Smooth muscle cell (in vitro differentiated cells): Measurements from ENCODE around the gene CALD1. TPM values are rescaled to one million over a fixed set of nuclear protein-coding genes. Genes with fewer than 3 reads are reported as not detected.

Source experiments
- DNase-seq: peaks from one replicate; lab custom pipeline; 2025; ENCODE audit not compliant: unreplicated experiment; lab: John Stamatoyannopoulos, UW
- H2AFZ ChIP-seq: fragments of 200-600 bp; sonication (generic); 2 replicates; pipeline ENCODE4 v1.6.0; 2016; ENCODE audit warnings: antibody characterized with exemption, low read depth, mild to moderate bottlenecking
- H3F3A ChIP-seq: fragments of 200-600 bp; sonication (generic); 2 replicates; pipeline ENCODE4 v1.6.0; 2017; ENCODE audit warnings: antibody characterized with exemption, low read depth
- H3K27ac ChIP-seq: fragments of 200-600 bp; sonication (generic); 2 replicates; pipeline ENCODE4 v1.5.1; 2016; ENCODE audit warnings: low read depth, mild to moderate bottlenecking
- H3K27me3 ChIP-seq: fragments of 200-600 bp; sonication (generic); 2 replicates; pipeline ENCODE4 v1.6.1; 2016; ENCODE audit warnings: low read depth, mild to moderate bottlenecking
- H3K36me3 ChIP-seq: fragments of 200-600 bp; sonication (generic); 2 replicates; pipeline ENCODE4 v1.5.1; 2016; ENCODE audit warnings: low read depth
- H3K4me1 ChIP-seq: fragments of 200-600 bp; sonication (generic); 2 replicates; pipeline ENCODE4 v1.5.1; 2016; ENCODE audit warnings: low read depth
- H3K4me2 ChIP-seq: fragments of 200-600 bp; sonication (generic); 2 replicates; pipeline ENCODE4 v1.6.0; 2016; ENCODE audit warnings: mild to moderate bottlenecking
- H3K4me3 ChIP-seq: fragments of 200-600 bp; sonication (generic); 2 replicates; pipeline ENCODE4 v1.5.1; 2016; ENCODE audit warnings: mild to moderate bottlenecking
- H3K79me2 ChIP-seq: fragments of 200-600 bp; sonication (generic); 2 replicates; pipeline ENCODE4 v1.6.0; 2016; ENCODE audit warnings: low read depth, mild to moderate bottlenecking
- H3K9ac ChIP-seq: fragments of 200-600 bp; sonication (generic); 2 replicates; pipeline ENCODE4 v1.6.0; 2016; ENCODE audit warnings: low read depth
- H3K9me3 ChIP-seq: fragments of 200-600 bp; sonication (generic); replicated peaks from 2 replicates; pipeline ENCODE4 v1.5.1; 2016; ENCODE audit warnings: low read depth
- H4K20me1 ChIP-seq: fragments of 200-600 bp; sonication (generic); 2 replicates; pipeline ENCODE4 v1.6.0; 2016; ENCODE audit warnings: low read depth
- WGBS: methylation state at CpG from one replicate; pipeline ENCODE4 v1.1.7; 2016; ENCODE audit warnings: low lambda C conversion rate; 5-methylcytosine and 5-hydroxymethylcytosine counted together
- polyA plus RNA-seq: library from polyadenylated mRNA; unstranded; fragments of >200 nt; fragmentation: Nextera tagmentation; extraction: Ambion mirVana; gene quantifications from 2 replicates; pipeline ENCODE4 v1.2.1, GENCODE V29; 2016
- total RNA-seq: library from RNA; depleted of rRNA; stranded (reverse); fragments of >200 nt; gene quantifications from 2 replicates; pipeline ENCODE4 v1.2.3, GENCODE V29; 2014
- TF ChIP-seq, protein P1 (sequence below): fragments of 200-600 bp; sonication (generic); IDR thresholded peaks from 2 replicates; pipeline ENCODE4 v1.5.1; 2017; ENCODE audit warnings: borderline replicate concordance, mild to moderate bottlenecking, antibody characterized with exemption; ENCODE audit not compliant: insufficient read depth, poor library complexity, severe bottlenecking

CALD1 gene
- total and polyA plus RNA-seq, 2 experiments from 2014 or later = 948 to 1,552 TPM

GRCh38 chr7:134905375-134905774, 125.9 kb downstream of the CALD1 start:
- no peak for DNase-seq
- no peak overlapping the region for H3K9ac ChIP-seq
- peaks cover 94% of the 10 kb centered on the region for H4K20me1 ChIP-seq
- H3K4me1 ChIP-seq = peaks cover 42% of the 10 kb centered on the region
- H3K27ac ChIP-seq = peak overlapping the region; percentile 96
- no peak overlapping the region for H2AFZ ChIP-seq
- H3K36me3 ChIP-seq = no peaks in the 10 kb centered on the region
- H3F3A ChIP-seq = peaks cover 47% of the 10 kb centered on the region
- peaks cover 94% of the 10 kb centered on the region for H3K79me2 ChIP-seq
- H3K27me3 ChIP-seq = no peaks in the 10 kb centered on the region
- 5% methylated on average over 2 of the region's 2 CpGs for WGBS
- peak overlapping the region; percentile 58 for H3K4me2 ChIP-seq
- H3K4me3 ChIP-seq = no peak overlapping the region
- TF ChIP-seq, protein P1, sequence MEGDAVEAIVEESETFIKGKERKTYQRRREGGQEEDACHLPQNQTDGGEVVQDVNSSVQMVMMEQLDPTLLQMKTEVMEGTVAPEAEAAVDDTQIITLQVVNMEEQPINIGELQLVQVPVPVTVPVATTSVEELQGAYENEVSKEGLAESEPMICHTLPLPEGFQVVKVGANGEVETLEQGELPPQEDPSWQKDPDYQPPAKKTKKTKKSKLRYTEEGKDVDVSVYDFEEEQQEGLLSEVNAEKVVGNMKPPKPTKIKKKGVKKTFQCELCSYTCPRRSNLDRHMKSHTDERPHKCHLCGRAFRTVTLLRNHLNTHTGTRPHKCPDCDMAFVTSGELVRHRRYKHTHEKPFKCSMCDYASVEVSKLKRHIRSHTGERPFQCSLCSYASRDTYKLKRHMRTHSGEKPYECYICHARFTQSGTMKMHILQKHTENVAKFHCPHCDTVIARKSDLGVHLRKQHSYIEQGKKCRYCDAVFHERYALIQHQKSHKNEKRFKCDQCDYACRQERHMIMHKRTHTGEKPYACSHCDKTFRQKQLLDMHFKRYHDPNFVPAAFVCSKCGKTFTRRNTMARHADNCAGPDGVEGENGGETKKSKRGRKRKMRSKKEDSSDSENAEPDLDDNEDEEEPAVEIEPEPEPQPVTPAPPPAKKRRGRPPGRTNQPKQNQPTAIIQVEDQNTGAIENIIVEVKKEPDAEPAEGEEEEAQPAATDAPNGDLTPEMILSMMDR = peak; percentile 12
- H3K9me3 ChIP-seq = no peaks in the 10 kb centered on the region

DNA sequence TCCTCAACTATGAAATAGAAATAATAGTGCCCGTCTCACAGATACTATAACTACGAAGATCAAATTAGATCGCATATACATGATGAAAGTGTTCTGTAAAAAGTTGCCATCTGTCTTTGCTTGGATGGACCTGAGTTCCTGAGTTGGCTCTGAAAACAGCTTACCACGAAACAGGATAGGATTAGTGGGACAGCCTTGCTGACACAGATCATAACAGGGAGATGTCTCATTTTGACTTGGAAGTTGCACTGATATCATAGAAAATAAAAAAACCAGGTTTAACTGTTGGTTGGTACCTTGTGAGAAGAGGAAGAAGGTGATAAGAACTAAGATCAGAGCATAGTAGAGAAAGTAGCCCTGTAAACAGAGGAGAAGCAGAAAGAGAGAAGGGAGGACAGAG, 127.6 kb downstream of the CALD1 start:
- peak overlapping the region; percentile 96 for H3K27ac ChIP-seq
- peaks cover 32% of the 10 kb centered on the region for H3K4me1 ChIP-seq

DNA sequence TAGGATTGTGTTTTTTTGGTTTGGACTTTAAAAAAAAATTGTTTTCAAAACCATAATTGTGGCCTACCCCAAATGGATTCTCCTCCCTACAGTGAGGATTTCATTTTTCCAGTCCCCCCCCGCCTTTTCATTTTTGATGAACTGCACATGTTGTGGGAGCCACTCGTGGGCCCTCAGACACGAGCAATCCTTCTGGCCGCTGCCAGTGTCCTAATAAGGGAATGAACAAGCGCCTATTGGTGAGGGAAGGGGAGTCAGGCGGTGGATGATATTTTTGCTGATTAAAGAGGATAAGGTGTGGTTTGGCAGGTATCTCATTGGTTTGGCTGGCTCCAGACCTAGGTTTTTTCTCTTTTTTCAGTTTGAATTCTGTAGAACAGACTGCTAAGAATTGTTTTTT, 128.2 kb downstream of the CALD1 start:
- H3K27me3 ChIP-seq = no peaks in the 10 kb centered on the region
- no peak overlapping the region for H2AFZ ChIP-seq
- 54% methylated on average over 6 of the region's 6 CpGs for WGBS
- H3K79me2 ChIP-seq = peaks cover 94% of the 10 kb centered on the region
- peaks cover 32% of the 10 kb centered on the region for H3F3A ChIP-seq
- no peak overlapping the region for H3K4me3 ChIP-seq
- TF ChIP-seq, protein P1 = no peak
- no peaks in the 10 kb centered on the region for H3K36me3 ChIP-seq
- H4K20me1 ChIP-seq = peaks cover 94% of the 10 kb centered on the region
- H3K9ac ChIP-seq = peak overlapping the region; percentile 9
- peaks cover 32% of the 10 kb centered on the region for H3K4me1 ChIP-seq
- no peak for DNase-seq
- peak overlapping the region; percentile 58 for H3K4me2 ChIP-seq
- peak overlapping the region; percentile 96 for H3K27ac ChIP-seq
- H3K9me3 ChIP-seq = no peaks in the 10 kb centered on the region

More for the DNA sequence above, 127.6 kb downstream of the CALD1 start:
- WGBS = 71% methylated on average over 4 of the region's 4 CpGs
- peaks cover 94% of the 10 kb centered on the region for H4K20me1 ChIP-seq
- H3K4me2 ChIP-seq = peak overlapping the region; percentile 58
- no peaks in the 10 kb centered on the region for H3K36me3 ChIP-seq
- H3K9ac ChIP-seq = peak overlapping the region; percentile 9
- DNase-seq = no peak
- H3K4me3 ChIP-seq = no peak overlapping the region
- peaks cover 37% of the 10 kb centered on the region for H3F3A ChIP-seq
- no peak overlapping the region for H2AFZ ChIP-seq
- H3K79me2 ChIP-seq = peaks cover 94% of the 10 kb centered on the region
- TF ChIP-seq, protein P1 = no peak
- no peaks in the 10 kb centered on the region for H3K9me3 ChIP-seq
- H3K27me3 ChIP-seq = no peaks in the 10 kb centered on the region

GRCh38 chr7:134908289-134908688, 128.9 kb downstream of the CALD1 start:
- H3K4me1 ChIP-seq = peaks cover 32% of the 10 kb centered on the region
- DNase-seq = no peak
- no peak overlapping the region for H3K4me3 ChIP-seq
- no peaks in the 10 kb centered on the region for H3K36me3 ChIP-seq
- TF ChIP-seq, protein P1 = no peak
- H2AFZ ChIP-seq = no peak overlapping the region
- H3K4me2 ChIP-seq = peak overlapping the region; percentile 26
- peaks cover 93% of the 10 kb centered on the region for H4K20me1 ChIP-seq
- no peaks in the 10 kb centered on the region for H3K9me3 ChIP-seq
- peak overlapping the region; percentile 96 for H3K27ac ChIP-seq
- H3K27me3 ChIP-seq = no peaks in the 10 kb centered on the region
- no peak overlapping the region for H3K9ac ChIP-seq
- WGBS = 33% methylated on average over 3 of the region's 3 CpGs
- H3K79me2 ChIP-seq = peaks cover 94% of the 10 kb centered on the region
- peaks cover 26% of the 10 kb centered on the region for H3F3A ChIP-seq
